Panc1 (cell line): ENCODE data around the gene FKBP9. TPM values are rescaled to one million over a fixed set of nuclear protein-coding genes. Genes with fewer than 3 reads are reported as not detected.

Experiments used
- ATAC-seq: fragments of 200-7000 bp; cut with Tn5 transposase; 2 replicates; pipeline ENCODE4 v1.9.1; 2020; ENCODE audit warnings: mild to moderate bottlenecking, moderate library complexity
- BruUV-seq: library from RNA; stranded (reverse); fragments of 400-500 nt; replicated peaks from 2 replicates; lab custom pipeline; 2021; lab: Mats Ljungman, UMichigan
- CTCF ChIA-PET: fragments of 300-600 bp; sonication (Branson Sonifier 250); formaldehyde crosslinking; loops from one replicate; lab custom pipeline; 2022; ENCODE audit warnings: antibody characterized with exemption; lab: Charles Lee
- POLR2A ChIA-PET: fragments of 300-600 bp; sonication (Branson Sonifier 250); formaldehyde crosslinking; loops from one replicate; lab custom pipeline; 2022; ENCODE audit warnings: antibody characterized with exemption; lab: Charles Lee
- DNase-seq: peaks from one replicate; pipeline ENCODE4 v3.0.0-alpha.2; 2010; ENCODE audit warnings: low read depth, low spot score
- H3K27ac ChIP-seq: 2 replicates; pipeline ENCODE4 v1.5.1; 2011; ENCODE audit warnings: mild to moderate bottlenecking, low read length, inconsistent platforms
- H3K27me3 ChIP-seq: fragments of 200-500 bp; sonication (Bioruptor generic); 2 replicates; pipeline ENCODE4 v1.6.0; 2014; ENCODE audit warnings: low read length, inconsistent platforms; ENCODE audit not compliant: control insufficient read depth, insufficient read depth
- H3K36me3 ChIP-seq: fragments of 200-500 bp; sonication (Bioruptor generic); 2 replicates; pipeline ENCODE4 v1.5.1; 2014; ENCODE audit warnings: inconsistent platforms, mild to moderate bottlenecking, low read length, moderate library complexity; ENCODE audit not compliant: control insufficient read depth, insufficient read depth
- H3K4me1 ChIP-seq: 2 replicates; pipeline ENCODE4 v1.5.1; 2011; ENCODE audit warnings: inconsistent platforms, mild to moderate bottlenecking, low read length, moderate library complexity; ENCODE audit not compliant: control insufficient read depth, insufficient read depth
- H3K4me3 ChIP-seq, 2 experiments: 2 replicates each; pipeline ENCODE4 v1.5.1; 2011 to 2012; ENCODE audit warnings: low read depth in 2 of 2, low read length in 2 of 2, mild to moderate bottlenecking in 2 of 2, inconsistent platforms in 1 of 2, moderate library complexity in 1 of 2
- H3K9me3 ChIP-seq: fragments of 200-500 bp; sonication (Bioruptor generic); 2 replicates; pipeline ENCODE4 v1.5.1; 2014; ENCODE audit warnings: low read depth, mild to moderate bottlenecking, inconsistent platforms, low read length, moderate library complexity; ENCODE audit not compliant: control insufficient read depth, insufficient read depth
- POLR2AphosphoS5 ChIP-seq: IDR thresholded peaks from 2 replicates; pipeline ENCODE4 v1.6.1; 2012; ENCODE audit warnings: mild to moderate bottlenecking, low read depth, low read length, moderate library complexity
- SIN3A ChIP-seq: IDR thresholded peaks from 2 replicates; pipeline ENCODE4 v1.6.1; 2012; ENCODE audit warnings: low read depth, mild to moderate bottlenecking, low read length, moderate library complexity, borderline replicate concordance; ENCODE audit not compliant: insufficient read depth
- TCF7L2 ChIP-seq: IDR thresholded peaks from 2 replicates; pipeline ENCODE4 v1.6.1; 2011; ENCODE audit warnings: mild to moderate bottlenecking, low read depth, low read length, inconsistent platforms
- in situ Hi-C: cut with HindIII; loops from 2 replicates; pipeline ENCODE4 v1.10.0; 2016; ENCODE audit warnings: low sequenced_read_pairs, low pct_unique_long_range_greater_than_20kb
- intact Hi-C: fragments of 100-400 bp; cut with micrococcal nuclease; formaldehyde crosslinking; loops from one replicate; pipeline ENCODE4 v1.10.0; 2022; ENCODE audit not compliant: unreplicated experiment
- total RNA-seq: library from RNA; stranded (reverse); gene quantifications from one replicate; pipeline ENCODE4 v1.2.1, GENCODE V29; 2021; ENCODE audit not compliant: unreplicated experiment
- TF ChIP-seq, protein P1 (sequence below): fragments of 450-650 bp; IDR thresholded peaks from 2 replicates; pipeline ENCODE4 v1.5.1; 2017; ENCODE audit warnings: mild to moderate bottlenecking
- TF ChIP-seq, protein P2 (sequence below), 2 experiments: IDR thresholded peaks; 2 replicates each; pipeline ENCODE4 v1.6.1; 2011 to 2012; ENCODE audit warnings: low read depth in 2 of 2, control low read depth in 1 of 2, low read length in 1 of 2, mild to moderate bottlenecking in 1 of 2, moderate library complexity in 1 of 2; ENCODE audit not compliant: insufficient read depth in 1 of 2

The FKBP9 gene
- total RNA-seq, 1 experiment from 2014 or later: 183 TPM

DNA sequence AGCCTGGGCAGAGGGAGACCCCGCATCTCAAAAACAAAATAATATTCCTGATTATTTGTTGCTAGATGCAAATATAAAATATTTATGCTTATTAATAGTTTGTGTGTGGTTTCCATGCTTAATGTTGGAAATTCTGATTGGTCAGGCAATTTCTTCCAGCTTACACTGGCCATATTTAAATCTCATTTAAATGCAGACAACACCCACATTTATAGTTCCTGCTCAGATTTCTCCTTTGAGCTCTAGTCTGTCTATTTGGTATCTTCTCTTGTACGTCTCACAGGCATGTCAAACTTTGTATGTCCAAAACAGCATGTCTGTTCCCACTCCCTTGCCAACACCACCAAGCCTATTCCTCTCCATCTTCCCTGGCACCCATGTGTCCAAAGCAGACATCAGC is 52.5 kb downstream of the FKBP9 start:
- H3K27me3 ChIP-seq: no peaks in the 10 kb centered on the region
- no peaks in the 10 kb centered on the region for H3K9me3 ChIP-seq
- no peak overlapping the region for H3K27ac ChIP-seq
- TF ChIP-seq SIN3A: no peak
- TF ChIP-seq TCF7L2: no peak
- ATAC-seq (no peak), DNase-seq (no peak)
- no peak overlapping the region for H3K4me3 ChIP-seq
- no peaks in the 10 kb centered on the region for H3K4me1 ChIP-seq
- in situ Hi-C loops (no loop called here), intact Hi-C loops (no loop called here)
- ChIA-PET POLR2A (no interaction called here), CTCF (no interaction called here)
- BruUV-seq: no TSS peak
- no peaks in the 10 kb centered on the region; the same call in 1 of the 2 replicates for H3K36me3 ChIP-seq

DNA sequence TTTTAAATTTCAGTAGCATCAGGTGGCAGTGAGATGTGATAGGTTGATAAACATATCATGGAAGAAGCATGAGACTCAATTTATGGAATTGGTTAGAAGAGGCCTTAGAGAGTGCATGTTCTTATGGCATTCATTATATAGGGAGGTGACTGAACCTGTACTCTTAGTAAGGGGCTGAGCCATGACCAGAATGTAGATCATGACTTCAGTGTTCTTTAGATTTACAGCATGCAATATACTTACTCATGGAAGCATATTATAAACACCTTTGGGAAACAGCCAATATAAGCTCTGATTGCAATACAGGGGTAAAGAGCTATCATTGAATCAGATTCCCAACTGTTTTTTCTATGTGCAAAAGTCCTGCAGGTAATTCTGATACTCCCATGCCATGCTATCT is 55.1 kb downstream of the FKBP9 start:
- no TSS peak for BruUV-seq
- ChIA-PET POLR2A (interaction anchor here (0.9 kb wide), 1 partner anchor 9 kb away, joined by 3 read pairs; no protein-coding TSS in a partner anchor), CTCF (no interaction called here)
- no peaks in the 10 kb centered on the region for H3K4me1 ChIP-seq
- DNase-seq (no peak), ATAC-seq (no peak)
- intact Hi-C loops: no loop called here
- peaks cover 3% of the 10 kb centered on the region; the same call in 1 of the 2 replicates for H3K36me3 ChIP-seq
- no peak overlapping the region for H3K27ac ChIP-seq
- in situ Hi-C loops: no loop called here
- H3K9me3 ChIP-seq: no peaks in the 10 kb centered on the region
- TF ChIP-seq, protein P1, sequence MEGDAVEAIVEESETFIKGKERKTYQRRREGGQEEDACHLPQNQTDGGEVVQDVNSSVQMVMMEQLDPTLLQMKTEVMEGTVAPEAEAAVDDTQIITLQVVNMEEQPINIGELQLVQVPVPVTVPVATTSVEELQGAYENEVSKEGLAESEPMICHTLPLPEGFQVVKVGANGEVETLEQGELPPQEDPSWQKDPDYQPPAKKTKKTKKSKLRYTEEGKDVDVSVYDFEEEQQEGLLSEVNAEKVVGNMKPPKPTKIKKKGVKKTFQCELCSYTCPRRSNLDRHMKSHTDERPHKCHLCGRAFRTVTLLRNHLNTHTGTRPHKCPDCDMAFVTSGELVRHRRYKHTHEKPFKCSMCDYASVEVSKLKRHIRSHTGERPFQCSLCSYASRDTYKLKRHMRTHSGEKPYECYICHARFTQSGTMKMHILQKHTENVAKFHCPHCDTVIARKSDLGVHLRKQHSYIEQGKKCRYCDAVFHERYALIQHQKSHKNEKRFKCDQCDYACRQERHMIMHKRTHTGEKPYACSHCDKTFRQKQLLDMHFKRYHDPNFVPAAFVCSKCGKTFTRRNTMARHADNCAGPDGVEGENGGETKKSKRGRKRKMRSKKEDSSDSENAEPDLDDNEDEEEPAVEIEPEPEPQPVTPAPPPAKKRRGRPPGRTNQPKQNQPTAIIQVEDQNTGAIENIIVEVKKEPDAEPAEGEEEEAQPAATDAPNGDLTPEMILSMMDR: no peak
- TF ChIP-seq POLR2AphosphoS5 (no peak), TCF7L2 (no peak), SIN3A (no peak)
- TF ChIP-seq, protein P2, sequence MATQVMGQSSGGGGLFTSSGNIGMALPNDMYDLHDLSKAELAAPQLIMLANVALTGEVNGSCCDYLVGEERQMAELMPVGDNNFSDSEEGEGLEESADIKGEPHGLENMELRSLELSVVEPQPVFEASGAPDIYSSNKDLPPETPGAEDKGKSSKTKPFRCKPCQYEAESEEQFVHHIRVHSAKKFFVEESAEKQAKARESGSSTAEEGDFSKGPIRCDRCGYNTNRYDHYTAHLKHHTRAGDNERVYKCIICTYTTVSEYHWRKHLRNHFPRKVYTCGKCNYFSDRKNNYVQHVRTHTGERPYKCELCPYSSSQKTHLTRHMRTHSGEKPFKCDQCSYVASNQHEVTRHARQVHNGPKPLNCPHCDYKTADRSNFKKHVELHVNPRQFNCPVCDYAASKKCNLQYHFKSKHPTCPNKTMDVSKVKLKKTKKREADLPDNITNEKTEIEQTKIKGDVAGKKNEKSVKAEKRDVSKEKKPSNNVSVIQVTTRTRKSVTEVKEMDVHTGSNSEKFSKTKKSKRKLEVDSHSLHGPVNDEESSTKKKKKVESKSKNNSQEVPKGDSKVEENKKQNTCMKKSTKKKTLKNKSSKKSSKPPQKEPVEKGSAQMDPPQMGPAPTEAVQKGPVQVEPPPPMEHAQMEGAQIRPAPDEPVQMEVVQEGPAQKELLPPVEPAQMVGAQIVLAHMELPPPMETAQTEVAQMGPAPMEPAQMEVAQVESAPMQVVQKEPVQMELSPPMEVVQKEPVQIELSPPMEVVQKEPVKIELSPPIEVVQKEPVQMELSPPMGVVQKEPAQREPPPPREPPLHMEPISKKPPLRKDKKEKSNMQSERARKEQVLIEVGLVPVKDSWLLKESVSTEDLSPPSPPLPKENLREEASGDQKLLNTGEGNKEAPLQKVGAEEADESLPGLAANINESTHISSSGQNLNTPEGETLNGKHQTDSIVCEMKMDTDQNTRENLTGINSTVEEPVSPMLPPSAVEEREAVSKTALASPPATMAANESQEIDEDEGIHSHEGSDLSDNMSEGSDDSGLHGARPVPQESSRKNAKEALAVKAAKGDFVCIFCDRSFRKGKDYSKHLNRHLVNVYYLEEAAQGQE (IDR thresholded peaks at IDR 0.05; ENCODE audit: insufficient read depth in 1 of 2, low read depth in 2 of 2, low read length in 1 of 2): no peak
- H3K4me3 ChIP-seq: no peak overlapping the region
- H3K27me3 ChIP-seq: no peaks in the 10 kb centered on the region

DNA sequence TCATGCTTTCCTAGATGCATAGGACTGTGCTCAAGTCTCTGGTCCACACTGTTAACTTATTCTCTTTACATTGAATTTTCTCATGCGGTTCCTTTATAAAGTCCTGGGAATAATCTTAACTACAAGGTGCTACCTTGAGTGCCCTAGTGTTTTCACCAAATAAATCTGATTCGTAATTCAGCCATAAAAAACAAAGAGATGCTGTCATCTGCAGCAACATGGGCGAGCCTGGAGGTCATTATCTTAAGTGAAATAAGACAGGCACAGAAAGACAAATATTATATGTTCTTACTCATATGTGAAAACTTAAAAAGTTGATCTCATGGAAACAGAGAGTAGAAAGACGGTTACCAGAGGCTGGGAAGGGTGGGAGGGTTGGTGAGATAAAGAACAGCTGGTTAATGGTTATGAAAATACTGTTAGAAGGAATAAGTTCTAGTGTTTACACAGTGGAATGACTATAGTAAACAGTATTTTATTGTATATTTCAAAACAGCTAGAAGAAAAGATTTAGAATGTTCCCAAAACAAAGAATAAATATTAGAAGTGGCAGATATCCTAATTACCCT is 67.0 kb downstream of the FKBP9 start:
- POLR2A ChIA-PET: no interaction called here
- intact Hi-C loops: no loop called here
- peaks cover 27% of the 10 kb centered on the region for H3K36me3 ChIP-seq
- H3K4me3 ChIP-seq: no peak overlapping the region
- no peak for DNase-seq
- CTCF ChIA-PET: no interaction called here
- no peaks in the 10 kb centered on the region for H3K4me1 ChIP-seq
- H3K9me3 ChIP-seq: no peaks in the 10 kb centered on the region
- H3K27me3 ChIP-seq: no peaks in the 10 kb centered on the region
- ATAC-seq: no peak
- BruUV-seq: no TSS peak
- TF ChIP-seq, protein P2 (IDR thresholded peaks at IDR 0.05; ENCODE audit: insufficient read depth in 1 of 2, low read depth in 2 of 2, low read length in 1 of 2): no peak
- no peak for TF ChIP-seq POLR2AphosphoS5
- TF ChIP-seq, protein P1: no peak
- no peak for TF ChIP-seq SIN3A
- TF ChIP-seq TCF7L2: no peak
- in situ Hi-C loops: no loop called here
- no peak overlapping the region for H3K27ac ChIP-seq
